SK-N-SH (cell line): ENCODE data around the gene ANKRD10. TPM values are rescaled to one million over a fixed set of nuclear protein-coding genes. Genes with fewer than 3 reads are reported as not detected.

Experiments
- CTCF ChIA-PET: fragments of 300-600, 350-600 bp; formaldehyde crosslinking; extraction: SDS; loops from one replicate; lab custom pipeline; 2021; lab: Yijun Ruan, JAX
- POLR2A ChIA-PET: fragments of 350-600 bp; sonication (Branson Sonifier 250); formaldehyde crosslinking; extraction: SDS; loops from one replicate; lab custom pipeline; 2020; ENCODE audit warnings: antibody characterized with exemption, inconsistent platforms; lab: Yijun Ruan, JAX
- DNase-seq: peaks from one replicate; pipeline ENCODE4 v3.0.0; 2012
- H2AFZ ChIP-seq: fragments of 200-600 bp; sonication (generic); 2 replicates; pipeline ENCODE4 v1.8.1; 2016; ENCODE audit warnings: antibody characterized with exemption, mild to moderate bottlenecking, low read depth
- H3F3A ChIP-seq: fragments of 200-600 bp; sonication (generic); replicated peaks from 2 replicates; pipeline ENCODE3; 2016; ENCODE audit warnings: antibody characterized with exemption, mild to moderate bottlenecking; ENCODE audit not compliant: insufficient read depth
- H3K27ac ChIP-seq, 2 experiments: fragments of 200-500 bp in 1 of 2; fragments of 200-600 bp in 1 of 2; sonication (Bioruptor generic) in 1 of 2; sonication (generic), shearing (Covaris generic) in 1 of 2; 2 replicates each; pipeline versions ENCODE4 v1.5.1 to v1.6.1; 2014 to 2016; ENCODE audit warnings: low read depth in 2 of 2, inconsistent platforms in 1 of 2, low read length in 1 of 2, mild to moderate bottlenecking in 1 of 2, mixed read lengths in 1 of 2
- H3K27me3 ChIP-seq: fragments of 200-600 bp; sonication (generic), shearing (Covaris generic); 2 replicates; pipeline ENCODE4 v1.6.1; 2016; ENCODE audit warnings: mixed run types; ENCODE audit not compliant: insufficient read depth
- H3K36me3 ChIP-seq, 2 experiments: fragments of 200-500 bp in 1 of 2; fragments of 200-600 bp in 1 of 2; sonication (Bioruptor generic) in 1 of 2; sonication (generic) in 1 of 2; replicated peaks in 1 of 2; 2 replicates each; pipeline versions ENCODE3 to v1.5.1; 2014 to 2016; ENCODE audit warnings: low read length in 1 of 2, mild to moderate bottlenecking in 1 of 2; ENCODE audit not compliant: insufficient read depth in 2 of 2, control insufficient read depth in 1 of 2
- H3K4me1 ChIP-seq, 2 experiments: fragments of 200-500 bp in 1 of 2; fragments of 200-600 bp in 1 of 2; sonication (Bioruptor generic) in 1 of 2; sonication (generic), shearing (Covaris generic) in 1 of 2; 2 replicates each; pipeline versions ENCODE4 v1.5.1 to v1.6.1; 2014 to 2016; ENCODE audit warnings: low read depth in 1 of 2, low read length in 1 of 2, mixed run types in 1 of 2; ENCODE audit not compliant: insufficient read depth in 2 of 2, control insufficient read depth in 1 of 2
- H3K4me2 ChIP-seq: fragments of 200-600 bp; sonication (generic), shearing (Covaris generic); 2 replicates; pipeline ENCODE4 v1.6.1; 2017; ENCODE audit warnings: mixed run types
- H3K4me3 ChIP-seq, 2 experiments: fragments of 200-500 bp in 1 of 2; fragments of 200-600 bp in 1 of 2; sonication (Bioruptor generic) in 1 of 2; sonication (generic), shearing (Covaris generic) in 1 of 2; 2 replicates each; pipeline versions ENCODE4 v1.5.1 to v1.8.1; 2014 to 2016; ENCODE audit warnings: low read depth in 2 of 2, inconsistent platforms in 1 of 2, low read length in 1 of 2, mild to moderate bottlenecking in 1 of 2, mixed read lengths in 1 of 2, moderate library complexity in 1 of 2
- H3K79me2 ChIP-seq: fragments of 200-600 bp; sonication (generic); 2 replicates; pipeline ENCODE4 v1.8.1; 2017; ENCODE audit warnings: mild to moderate bottlenecking; ENCODE audit not compliant: insufficient read depth
- H3K9ac ChIP-seq: fragments of 200-600 bp; sonication (generic); 2 replicates; pipeline ENCODE4 v1.6.1; 2017; ENCODE audit warnings: mixed run types
- H3K9me2 ChIP-seq: fragments of 200-600 bp; sonication (generic); 2 replicates; pipeline ENCODE4 v1.6.1; 2017; ENCODE audit warnings: mixed run types
- H3K9me3 ChIP-seq: fragments of 200-600 bp; sonication (generic); 2 replicates; pipeline ENCODE4 v1.6.1; 2017; ENCODE audit warnings: mixed run types, mild to moderate bottlenecking, moderate library complexity
- H4K20me1 ChIP-seq: fragments of 200-600 bp; sonication (generic); 2 replicates; pipeline ENCODE4 v1.6.1; 2017; ENCODE audit warnings: mild to moderate bottlenecking, mixed run types; ENCODE audit not compliant: insufficient read depth
- CHD2 ChIP-seq: fragments of 150-350 bp; IDR thresholded peaks from 2 replicates; pipeline ENCODE4 v1.6.1; 2018; ENCODE audit warnings: low read length; ENCODE audit not compliant: partially characterized antibody
- EP300 ChIP-seq, 2 experiments: IDR thresholded peaks; 2 replicates each; pipeline versions ENCODE4 v1.4.0 to v1.6.1; 2012; ENCODE audit warnings: borderline replicate concordance in 1 of 2, low read depth in 1 of 2, low read length in 1 of 2
- EZH2phosphoT487 ChIP-seq: fragments of 200-600 bp; sonication (generic); IDR thresholded peaks from 2 replicates; pipeline ENCODE4 v1.6.1; 2017; ENCODE audit warnings: low read depth, mixed run types, mild to moderate bottlenecking, antibody characterized with exemption, moderate library complexity, borderline replicate concordance
- FOXM1 ChIP-seq: IDR thresholded peaks from 2 replicates; pipeline ENCODE4 v1.4.0; 2012; ENCODE audit warnings: low read depth, mild to moderate bottlenecking
- GABPA ChIP-seq: IDR thresholded peaks from 2 replicates; pipeline ENCODE4 v1.4.0; 2012; ENCODE audit warnings: low read depth, mild to moderate bottlenecking
- MAX ChIP-seq: IDR thresholded peaks from 2 replicates; pipeline ENCODE4 v1.4.0; 2012; ENCODE audit warnings: low read depth
- MXI1 ChIP-seq: IDR thresholded peaks from 2 replicates; pipeline ENCODE4 v1.6.1; 2012; ENCODE audit warnings: mild to moderate bottlenecking, low read depth, low read length, improper control_type of control experiment
- PBX3 ChIP-seq: IDR thresholded peaks from 2 replicates; pipeline ENCODE4; 2012
- REST ChIP-seq: IDR thresholded peaks from 2 replicates; pipeline ENCODE4 v1.6.1; 2012; ENCODE audit warnings: mild to moderate bottlenecking, low read depth, low read length, moderate library complexity
- RFX5 ChIP-seq: IDR thresholded peaks from 2 replicates; pipeline ENCODE4 v1.6.1; 2012; ENCODE audit warnings: mild to moderate bottlenecking, improper control_type of control experiment, low read length
- RXRA ChIP-seq: IDR thresholded peaks from 2 replicates; pipeline ENCODE4 v1.4.0; 2012; ENCODE audit warnings: low read depth, mild to moderate bottlenecking, borderline replicate concordance
- TAF1 ChIP-seq: IDR thresholded peaks from 2 replicates; pipeline ENCODE4 v1.6.1; 2012; ENCODE audit warnings: low read depth, mild to moderate bottlenecking, low read length, moderate library complexity, borderline replicate concordance
- TEAD4 ChIP-seq: IDR thresholded peaks from 2 replicates; pipeline ENCODE4 v1.4.0; 2012; ENCODE audit warnings: mild to moderate bottlenecking, borderline replicate concordance; ENCODE audit not compliant: insufficient read depth
- USF1 ChIP-seq: IDR thresholded peaks from 2 replicates; pipeline ENCODE4 v1.4.0; 2012; ENCODE audit warnings: low read depth, borderline replicate concordance
- YY1 ChIP-seq: IDR thresholded peaks from 2 replicates; pipeline ENCODE4 v1.4.0; 2012; ENCODE audit warnings: low read depth, mild to moderate bottlenecking
- WGBS: methylation state at CpG from one replicate; pipeline ENCODE4 v1.1.6; 2017; ENCODE audit warnings: low lambda C conversion rate; 5-methylcytosine and 5-hydroxymethylcytosine counted together
- polyA plus RNA-seq, 3 experiments: library from polyadenylated mRNA; depleted of rRNA; stranded (reverse); fragments of >200 nt; gene quantifications; 2 replicates each; pipeline ENCODE4 v1.2.3, GENCODE V29; 2012

ANKRD10 gene
- polyA plus RNA-seq, 1 of the 3 experiments (the other 2 are of a cell fraction): 53.2 TPM

- no peaks in the 10 kb centered on the region for H3K9me2 ChIP-seq
Observed at GRCh38 chr13:110836605-110836903, 78.3 kb downstream of the ANKRD10 start.

More at GRCh38 chr13:110836605-110836903, 78.3 kb downstream of the ANKRD10 start:
- no peaks in the 10 kb centered on the region for H3K36me3 ChIP-seq
- H3K4me2 ChIP-seq: no peak overlapping the region
- no peaks in the 10 kb centered on the region for H3K4me1 ChIP-seq
- no peaks in the 10 kb centered on the region; the same call in 1 of the 2 replicates for H3K27me3 ChIP-seq
- ChIA-PET POLR2A (no interaction called here), CTCF (no interaction called here)
- TF ChIP-seq YY1 (no peak), PBX3 (no peak), CHD2 (no peak), REST (no peak), RXRA (no peak), MAX (no peak), GABPA (no peak), RFX5 (no peak), EZH2phosphoT487 (no peak), MXI1 (no peak), FOXM1 (no peak), EP300 (IDR thresholded peaks at IDR 0.05; ENCODE audit: borderline replicate concordance in 1 of 2, low read depth in 1 of 2, low read length in 1 of 2) (no peak), USF1 (no peak), TEAD4 (no peak), TAF1 (no peak)
- no peak overlapping the region for H2AFZ ChIP-seq
- H3K9me3 ChIP-seq: no peaks in the 10 kb centered on the region
- no peaks in the 10 kb centered on the region for H3F3A ChIP-seq
- no peak overlapping the region for H3K9ac ChIP-seq
- WGBS: 93% methylated on average over 2 of the region's 2 CpGs
- H4K20me1 ChIP-seq: no peaks in the 10 kb centered on the region
- no peak for DNase-seq
- H3K27ac ChIP-seq: no peak overlapping the region
- no peak overlapping the region for H3K4me3 ChIP-seq
- no peaks in the 10 kb centered on the region for H3K79me2 ChIP-seq
